H9 (cell line): ENCODE data around the gene HNRNPU. TPM values are rescaled to one million over a fixed set of nuclear protein-coding genes. Genes with fewer than 3 reads are reported as not detected.

Source experiments
- DNase-seq: peaks from one replicate; pipeline ENCODE4 v3.0.0-alpha.2; 2017
- H2AFZ ChIP-seq: one replicate; pipeline ENCODE4 v1.6.1; 2013; ENCODE audit warnings: mild to moderate bottlenecking, low read length, control low read depth, moderate library complexity
- H2AK5ac ChIP-seq: 2 replicates; pipeline ENCODE4 v1.6.1; 2013; ENCODE audit warnings: low read length, control low read depth, mixed read lengths; ENCODE audit not compliant: insufficient read length
- H2BK120ac ChIP-seq: one replicate; pipeline ENCODE4 v1.6.1; 2013; ENCODE audit warnings: low read depth, mild to moderate bottlenecking, low read length, control low read depth, inconsistent platforms; ENCODE audit not compliant: poor library complexity, severe bottlenecking
- H2BK12ac ChIP-seq: 2 replicates; pipeline ENCODE4 v1.6.1; 2013; ENCODE audit warnings: low read length, control low read depth, mixed read lengths, low read depth; ENCODE audit not compliant: insufficient read length
- H2BK15ac ChIP-seq: 2 replicates; pipeline ENCODE4 v1.6.1; 2013; ENCODE audit warnings: low read depth, low read length, control low read depth
- H2BK20ac ChIP-seq: one replicate; pipeline ENCODE4 v1.6.1; 2013; ENCODE audit warnings: low read depth, mild to moderate bottlenecking, low read length, control low read depth, inconsistent platforms; ENCODE audit not compliant: poor library complexity, severe bottlenecking
- H2BK5ac ChIP-seq: 2 replicates; pipeline ENCODE4 v1.6.1; 2013; ENCODE audit warnings: low read length, control low read depth, mixed read lengths; ENCODE audit not compliant: insufficient read length
- H3K14ac ChIP-seq: 2 replicates; pipeline ENCODE4 v1.6.1; 2013; ENCODE audit warnings: low read length, control low read depth; ENCODE audit not compliant: insufficient read depth
- H3K18ac ChIP-seq: 2 replicates; pipeline ENCODE4 v1.6.1; 2013; ENCODE audit warnings: low read depth, mild to moderate bottlenecking, mixed read lengths, low read length, control low read depth; ENCODE audit not compliant: insufficient read length
- H3K23ac ChIP-seq: 2 replicates; pipeline ENCODE4 v1.6.1; 2013; ENCODE audit warnings: low read length, control low read depth, mixed read lengths, low read depth; ENCODE audit not compliant: insufficient read length
- H3K23me2 ChIP-seq: 2 replicates; pipeline ENCODE4 v1.6.1; 2013; ENCODE audit warnings: low read depth, mild to moderate bottlenecking, mixed read lengths, low read length, control low read depth; ENCODE audit not compliant: insufficient read length, poor library complexity, severe bottlenecking
- H3K27ac ChIP-seq: 2 replicates; pipeline ENCODE4 v1.5.1; 2013; ENCODE audit warnings: low read length, control low read depth, mixed read lengths, low read depth; ENCODE audit not compliant: insufficient read length
- H3K27me3 ChIP-seq: 2 replicates; pipeline ENCODE4 v1.6.1; 2013; ENCODE audit warnings: low read length, control low read depth, inconsistent platforms; ENCODE audit not compliant: insufficient read depth
- H3K4ac ChIP-seq: 2 replicates; pipeline ENCODE4 v1.6.1; 2013; ENCODE audit warnings: low read depth, mild to moderate bottlenecking, control low read depth, inconsistent platforms, low read length, moderate library complexity
- H3K4me1 ChIP-seq: 2 replicates; pipeline ENCODE4 v1.6.1; 2013; ENCODE audit warnings: low read length, control low read depth, inconsistent platforms; ENCODE audit not compliant: insufficient read depth
- H3K4me2 ChIP-seq: 2 replicates; pipeline ENCODE4 v1.6.1; 2013; ENCODE audit warnings: low read length, control low read depth, mixed read lengths; ENCODE audit not compliant: insufficient read length, insufficient read depth
- H3K56ac ChIP-seq: 2 replicates; pipeline ENCODE4 v1.6.1; 2013; ENCODE audit warnings: low read depth, mild to moderate bottlenecking, mixed read lengths, low read length, control low read depth; ENCODE audit not compliant: insufficient read length
- H3K79me1 ChIP-seq: 2 replicates; pipeline ENCODE4 v1.6.1; 2013; ENCODE audit warnings: low read depth, mild to moderate bottlenecking, moderate library complexity, low read length, control low read depth, inconsistent platforms; ENCODE audit not compliant: insufficient read depth, poor library complexity, severe bottlenecking
- H3K79me2 ChIP-seq: 2 replicates; pipeline ENCODE4 v1.6.1; 2013; ENCODE audit warnings: low read length, control low read depth, inconsistent platforms; ENCODE audit not compliant: insufficient read depth
- H3K9ac ChIP-seq: 2 replicates; pipeline ENCODE4 v1.6.1; 2013; ENCODE audit warnings: low read length, control low read depth, mixed read lengths; ENCODE audit not compliant: insufficient read length; ENCODE audit errors: extremely low read depth
- H3K9me3 ChIP-seq: one replicate; pipeline ENCODE4 v1.6.1; 2013; ENCODE audit warnings: low read depth, low read length, inconsistent platforms; ENCODE audit not compliant: control insufficient read depth
- H3T11ph ChIP-seq: one replicate; pipeline ENCODE4 v1.6.1; 2013; ENCODE audit warnings: mild to moderate bottlenecking, low read length, control low read depth, inconsistent platforms
- H4K20me1 ChIP-seq: one replicate; pipeline ENCODE4 v1.6.1; 2013; ENCODE audit not compliant: control insufficient read depth, insufficient read length, insufficient read depth
- H4K5ac ChIP-seq: 2 replicates; pipeline ENCODE4 v1.6.1; 2013; ENCODE audit warnings: low read depth, mild to moderate bottlenecking, mixed read lengths, low read length, control low read depth; ENCODE audit not compliant: insufficient read length
- H4K8ac ChIP-seq: replicated peaks from 2 replicates; pipeline ENCODE4 v1.6.1; 2013; ENCODE audit warnings: low read length, control low read depth, mixed read lengths, low read depth; ENCODE audit not compliant: insufficient read length
- H4K91ac ChIP-seq: 2 replicates; pipeline ENCODE4 v1.6.1; 2013; ENCODE audit warnings: low read depth, mild to moderate bottlenecking, moderate library complexity, mixed read lengths, low read length, control low read depth; ENCODE audit not compliant: insufficient read length
- H3K27ac Mint-ChIP-seq, 3 experiments: 2 replicates in 2 of 3; 3 replicates in 1 of 3; pipeline ENCODE4 v1.8.0; 2020 to 2021; ENCODE audit warnings: mixed read lengths in 3 of 3, mild to moderate bottlenecking in 1 of 3, moderate library complexity in 1 of 3
- H3K27me3 Mint-ChIP-seq: 2 replicates; pipeline ENCODE4 v1.8.0; 2021; ENCODE audit warnings: low read depth, mild to moderate bottlenecking, moderate library complexity, mixed read lengths
- H3K36me3 Mint-ChIP-seq, 3 experiments: 2 replicates in 2 of 3; 3 replicates in 1 of 3; pipeline ENCODE4 v1.8.0; 2020 to 2021; ENCODE audit warnings: low read depth in 3 of 3, mixed read lengths in 3 of 3; ENCODE audit not compliant: insufficient read depth in 1 of 3
- H3K4me1 Mint-ChIP-seq, 2 experiments: 2 replicates each; pipeline ENCODE4 v1.8.0; 2020; ENCODE audit warnings: mixed read lengths in 2 of 2
- H3K4me3 Mint-ChIP-seq, 2 experiments: 2 replicates in 1 of 2; 3 replicates in 1 of 2; pipeline ENCODE4 v1.8.0; 2020 to 2021; ENCODE audit warnings: mild to moderate bottlenecking in 2 of 2, mixed read lengths in 2 of 2, moderate library complexity in 1 of 2
- H3K9me3 Mint-ChIP-seq, 2 experiments: 2 replicates in 1 of 2; 3 replicates in 1 of 2; pipeline ENCODE4 v1.8.0; 2020; ENCODE audit warnings: mild to moderate bottlenecking in 2 of 2, mixed read lengths in 2 of 2, moderate library complexity in 1 of 2
- WGBS: extraction: QIAGEN DNeasy Blood & Tissue Kit; methylation state at CpG from one replicate; pipeline ENCODE4 v1.1.7; 2013; ENCODE audit warnings: missing lambda C conversion rate, low lambda C conversion rate, mixed read lengths; ENCODE audit not compliant: insufficient read length; ENCODE audit errors: extremely low coverage; 5-methylcytosine and 5-hydroxymethylcytosine counted together
- total RNA-seq: library from RNA; stranded (reverse); gene quantifications from 2 replicates; pipeline ENCODE4 v1.2.1, GENCODE V29; 2021
- TF ChIP-seq, protein P1 (sequence below): fragments of 200-600 bp; sonication (generic); conservative IDR thresholded peaks from 3 replicates; pipeline ENCODE4 v1.8.0; 2021; ENCODE audit warnings: antibody characterized with exemption, mild to moderate bottlenecking

The HNRNPU gene
- total RNA-seq, 1 experiment from 2014 or later = 657 TPM

DNA sequence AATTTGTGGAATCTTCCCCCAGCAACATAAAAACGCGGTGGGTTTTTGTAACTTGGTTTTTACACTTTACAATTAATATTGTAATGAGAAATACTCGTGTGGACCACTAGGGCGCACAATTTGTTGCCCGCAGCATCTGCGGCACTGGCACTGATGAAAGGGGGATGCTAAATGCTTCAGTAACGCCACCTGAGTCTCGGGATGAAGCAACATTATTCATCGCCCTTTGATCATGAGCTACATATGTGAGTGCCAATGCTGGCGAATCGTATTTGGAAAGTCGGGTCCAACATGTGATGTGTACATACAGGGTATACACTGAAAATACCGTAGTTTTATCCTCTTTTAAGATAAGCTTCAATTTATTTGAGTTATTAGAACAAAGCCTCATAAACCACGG, 63.1 kb downstream of the HNRNPU start:
- Histone ChIP-seq H4K20me1 (no peaks in the 10 kb centered on the region), H2AFZ (no peak overlapping the region), H3T11ph (no peak overlapping the region), H2BK20ac (no peak overlapping the region), H3K4me1 (no peaks in the 10 kb centered on the region), H2AK5ac (no peak overlapping the region), H4K91ac (no peak overlapping the region), H2BK12ac (no peak overlapping the region), H3K4me2 (no peak overlapping the region), H3K23ac (no peak overlapping the region), H2BK5ac (no peak overlapping the region), H3K14ac (no peak overlapping the region), H3K56ac (no peak overlapping the region), H3K9ac (no peak overlapping the region), H3K4ac (no peak overlapping the region), H3K79me1 (no peaks in the 10 kb centered on the region), H3K27ac (no peak overlapping the region), H3K27me3 (no peaks in the 10 kb centered on the region), H2BK15ac (no peak overlapping the region), H3K79me2 (no peaks in the 10 kb centered on the region), H2BK120ac (no peak overlapping the region), H3K23me2 (no peaks in the 10 kb centered on the region), H4K8ac (no peak overlapping the region), H3K9me3 (no peaks in the 10 kb centered on the region), H3K18ac (no peak overlapping the region), H4K5ac (no peak overlapping the region)
- WGBS = no CpG with 5 or more reads among the region's 14 CpGs
- peaks cover 2 to 6% of the 10 kb centered on the region in 2 experiments for H3K4me1 Mint-ChIP-seq
- H3K9me3 Mint-ChIP-seq = peaks cover 0 to 2% of the 10 kb centered on the region in 2 experiments; a peak in 1 of 5 replicates
- no peak for DNase-seq
- no peaks in the 10 kb centered on the region for H3K27me3 Mint-ChIP-seq
- no peaks in the 10 kb centered on the region; a peak in 1 of 7 replicates for H3K36me3 Mint-ChIP-seq
- no peak overlapping the region; a peak in 1 of 5 replicates for H3K4me3 Mint-ChIP-seq
- no peak overlapping the region; a peak in 1 of 7 replicates for H3K27ac Mint-ChIP-seq
- TF ChIP-seq, protein P1, sequence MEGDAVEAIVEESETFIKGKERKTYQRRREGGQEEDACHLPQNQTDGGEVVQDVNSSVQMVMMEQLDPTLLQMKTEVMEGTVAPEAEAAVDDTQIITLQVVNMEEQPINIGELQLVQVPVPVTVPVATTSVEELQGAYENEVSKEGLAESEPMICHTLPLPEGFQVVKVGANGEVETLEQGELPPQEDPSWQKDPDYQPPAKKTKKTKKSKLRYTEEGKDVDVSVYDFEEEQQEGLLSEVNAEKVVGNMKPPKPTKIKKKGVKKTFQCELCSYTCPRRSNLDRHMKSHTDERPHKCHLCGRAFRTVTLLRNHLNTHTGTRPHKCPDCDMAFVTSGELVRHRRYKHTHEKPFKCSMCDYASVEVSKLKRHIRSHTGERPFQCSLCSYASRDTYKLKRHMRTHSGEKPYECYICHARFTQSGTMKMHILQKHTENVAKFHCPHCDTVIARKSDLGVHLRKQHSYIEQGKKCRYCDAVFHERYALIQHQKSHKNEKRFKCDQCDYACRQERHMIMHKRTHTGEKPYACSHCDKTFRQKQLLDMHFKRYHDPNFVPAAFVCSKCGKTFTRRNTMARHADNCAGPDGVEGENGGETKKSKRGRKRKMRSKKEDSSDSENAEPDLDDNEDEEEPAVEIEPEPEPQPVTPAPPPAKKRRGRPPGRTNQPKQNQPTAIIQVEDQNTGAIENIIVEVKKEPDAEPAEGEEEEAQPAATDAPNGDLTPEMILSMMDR = peak; percentile 73
